GM19463 (cell line): ENCODE data around the gene SLC19A1.
"Not testable (repeated sequence)": the region's sequence is repeated elsewhere in the genome, so short reads cannot be mapped to it uniquely, and the experiment has no call there.

Experiments used
- ATAC-seq: cut with Tn5 transposase; IDR thresholded peaks from one replicate; pipeline ENCODE4 v1.9.1; 2021; ENCODE audit warnings: mild to moderate bottlenecking, moderate library complexity; ENCODE audit not compliant: unreplicated experiment

Gene SLC19A1

DNA sequence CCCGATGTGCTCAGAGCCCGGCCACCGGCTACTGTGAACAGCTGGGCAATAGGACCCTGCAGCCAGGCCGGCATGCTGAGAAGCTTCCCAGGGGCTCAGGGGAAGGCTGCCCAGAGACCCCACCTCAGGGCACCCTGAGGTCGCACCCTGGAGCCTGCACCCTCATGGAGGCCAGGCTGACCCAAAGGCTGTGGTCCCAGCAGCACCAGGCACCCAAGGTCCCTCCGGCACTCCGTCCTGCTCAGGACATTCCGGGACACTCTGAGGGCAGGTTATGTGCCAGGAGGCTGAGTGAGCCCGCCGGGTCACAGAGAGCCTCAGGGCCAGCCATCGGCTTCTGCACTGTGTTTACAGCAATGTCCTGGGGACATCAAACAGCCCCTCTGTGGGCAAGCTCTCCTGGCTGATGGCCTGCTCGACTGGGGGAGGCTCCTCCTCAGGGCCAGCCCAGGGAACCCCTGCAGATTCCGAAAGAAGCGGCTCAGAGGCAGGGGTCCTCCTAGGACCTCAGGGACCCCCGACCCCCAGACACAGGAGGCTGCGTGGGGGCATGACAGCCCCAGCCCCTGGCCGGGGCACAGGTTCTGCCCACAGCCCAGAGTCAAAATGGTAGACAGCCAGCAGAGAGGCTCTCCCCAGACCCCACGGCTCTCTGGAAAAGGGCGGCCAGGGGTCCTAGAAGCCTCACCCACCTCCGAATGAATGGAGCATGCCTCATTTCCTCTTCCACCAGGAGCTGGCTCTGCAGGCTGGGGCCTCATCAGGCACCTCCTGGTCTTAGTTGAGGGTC is 8.2 kb downstream of the SLC19A1 start:
- ATAC-seq: no peak

DNA sequence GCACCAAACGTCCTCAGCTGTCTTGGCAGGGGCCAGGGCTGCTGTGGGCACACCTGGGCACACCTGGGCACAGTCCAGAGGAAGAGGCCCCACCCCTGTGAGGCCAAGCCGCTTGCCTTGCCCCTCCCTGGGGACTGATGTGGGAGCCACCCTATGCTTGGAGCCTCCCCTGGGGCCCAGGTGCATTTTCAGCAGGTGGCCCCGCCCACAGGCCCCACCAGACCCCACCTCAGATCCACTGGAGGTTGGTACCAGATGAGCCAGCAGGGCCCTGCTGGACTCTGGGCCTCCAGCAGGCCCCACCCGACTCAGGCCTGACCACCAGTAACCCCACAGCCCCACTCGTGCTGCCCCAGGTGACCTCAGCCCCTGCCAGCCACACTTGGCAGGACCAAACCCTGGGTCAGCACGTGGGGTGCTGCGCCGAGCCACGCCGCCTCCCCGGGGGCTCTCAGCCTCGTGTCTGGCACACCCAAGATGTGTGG is 8.8 kb downstream of the SLC19A1 start:
- ATAC-seq: no peak

DNA sequence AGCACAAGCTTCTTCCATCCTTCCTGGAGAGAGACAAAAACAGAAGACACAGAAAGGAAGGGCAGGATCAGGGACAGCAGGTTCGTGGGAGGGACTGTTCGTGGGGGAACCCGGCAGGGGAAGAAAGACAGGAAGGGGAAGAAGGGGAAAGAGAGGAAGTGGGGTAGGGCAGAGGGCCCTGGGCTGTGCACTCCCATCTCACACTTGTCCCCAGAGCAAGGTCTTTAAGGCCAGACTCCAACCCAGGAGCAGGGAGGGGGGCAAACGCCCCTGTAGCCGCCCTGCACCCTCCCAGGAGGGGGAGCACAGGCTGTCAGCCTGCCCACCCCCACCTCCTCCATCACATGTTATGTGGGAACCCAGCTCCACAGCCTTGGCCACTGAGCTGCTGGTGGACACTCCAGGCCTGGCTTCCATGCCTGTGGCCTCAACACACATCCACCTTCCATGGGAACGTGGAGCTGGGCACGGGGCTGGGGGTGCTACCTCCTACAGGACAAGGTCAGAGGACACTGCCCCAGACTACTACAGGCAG is 9.3 kb downstream of the SLC19A1 start:
- ATAC-seq: no peak

DNA sequence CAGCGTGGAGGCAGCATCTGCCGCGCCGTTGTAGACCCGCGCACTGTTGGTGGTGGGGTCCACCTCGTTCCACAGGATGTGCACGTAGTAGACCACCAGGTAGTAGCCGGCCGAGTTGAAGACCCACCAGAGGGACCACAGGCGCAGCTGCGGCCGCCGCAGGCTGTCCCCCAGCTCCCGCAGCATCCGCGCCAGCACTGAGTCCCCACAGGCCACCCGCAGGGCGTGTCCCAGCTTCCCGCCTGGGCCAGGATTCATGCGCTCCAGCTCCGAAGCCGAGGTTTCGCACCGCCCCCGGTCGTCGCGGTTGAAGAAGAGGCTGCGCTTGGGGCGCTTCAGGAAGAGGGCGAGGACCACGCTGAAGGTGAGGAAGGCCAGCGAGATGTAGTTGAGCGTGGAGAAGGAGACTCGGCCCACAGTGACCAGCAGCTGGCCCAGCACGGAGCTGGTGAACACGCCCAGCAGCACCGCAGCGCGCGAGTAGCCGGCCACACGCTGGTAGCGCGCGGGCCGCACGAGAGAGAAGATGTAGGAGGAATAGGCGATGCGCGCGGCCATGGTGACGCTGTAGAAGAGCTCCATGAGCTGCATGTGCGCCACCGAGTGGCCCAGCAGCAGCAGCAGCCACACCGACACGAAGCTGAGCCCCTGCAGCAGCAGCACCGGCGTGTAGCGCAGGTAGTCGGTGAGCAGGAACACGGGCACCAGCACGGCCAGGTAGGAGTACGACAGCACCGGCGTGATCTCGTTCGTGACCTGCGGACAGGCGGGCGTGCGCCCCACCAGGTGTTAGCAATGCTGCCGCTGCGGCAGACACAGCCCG is 10.6 kb downstream of the SLC19A1 start:
- no peak for ATAC-seq

DNA sequence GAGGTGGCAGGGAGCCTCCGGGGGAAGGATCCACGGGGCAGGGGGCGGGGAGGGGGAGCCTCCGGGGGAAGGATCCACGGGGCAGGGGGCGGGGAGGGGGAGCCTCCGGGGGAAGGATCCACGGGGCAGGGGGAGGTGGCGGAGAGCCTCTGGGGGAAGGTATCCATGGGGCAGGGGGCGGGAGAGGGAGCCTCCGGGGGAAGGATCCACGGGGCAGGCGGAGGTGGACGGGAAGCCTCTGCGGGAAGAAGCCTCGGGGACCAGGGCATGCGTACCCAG is 11.2 kb downstream of the SLC19A1 start:
- ATAC-seq: not testable (repeated sequence)

DNA sequence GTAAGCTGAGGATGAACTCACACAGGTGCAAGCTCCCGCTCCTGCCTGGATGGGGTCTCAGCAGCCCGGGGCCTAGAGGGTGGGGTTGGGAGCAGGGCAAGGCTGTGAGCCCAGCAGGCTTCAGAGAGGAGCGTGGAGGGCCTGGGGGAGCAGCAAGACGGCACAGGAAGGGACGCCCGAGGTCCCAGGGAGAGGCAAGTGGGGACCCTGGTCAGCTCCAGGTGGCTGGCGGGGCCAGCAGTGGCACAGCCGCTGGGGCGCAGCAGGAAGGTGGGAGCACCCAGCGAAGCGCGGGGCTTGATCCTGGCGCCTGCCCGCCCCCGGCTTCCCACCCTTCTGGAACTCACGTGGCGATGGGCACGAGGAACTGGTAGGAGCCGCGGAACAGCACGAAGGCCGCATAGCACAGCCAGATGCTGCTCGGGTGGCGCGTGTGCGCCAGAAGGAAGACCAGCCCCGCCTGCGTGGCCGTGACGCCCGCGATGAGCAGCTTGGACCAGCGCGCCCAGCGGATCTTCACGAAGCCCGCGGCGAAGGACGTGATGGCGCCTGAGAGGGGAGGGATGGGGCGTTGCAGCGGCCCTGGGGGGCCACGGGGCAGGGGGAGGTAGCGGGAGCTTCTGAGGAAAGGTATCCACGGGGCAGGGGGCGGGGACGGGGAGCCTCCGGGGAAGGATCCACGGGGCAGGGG is 11.7 kb downstream of the SLC19A1 start:
- ATAC-seq: no peak

DNA sequence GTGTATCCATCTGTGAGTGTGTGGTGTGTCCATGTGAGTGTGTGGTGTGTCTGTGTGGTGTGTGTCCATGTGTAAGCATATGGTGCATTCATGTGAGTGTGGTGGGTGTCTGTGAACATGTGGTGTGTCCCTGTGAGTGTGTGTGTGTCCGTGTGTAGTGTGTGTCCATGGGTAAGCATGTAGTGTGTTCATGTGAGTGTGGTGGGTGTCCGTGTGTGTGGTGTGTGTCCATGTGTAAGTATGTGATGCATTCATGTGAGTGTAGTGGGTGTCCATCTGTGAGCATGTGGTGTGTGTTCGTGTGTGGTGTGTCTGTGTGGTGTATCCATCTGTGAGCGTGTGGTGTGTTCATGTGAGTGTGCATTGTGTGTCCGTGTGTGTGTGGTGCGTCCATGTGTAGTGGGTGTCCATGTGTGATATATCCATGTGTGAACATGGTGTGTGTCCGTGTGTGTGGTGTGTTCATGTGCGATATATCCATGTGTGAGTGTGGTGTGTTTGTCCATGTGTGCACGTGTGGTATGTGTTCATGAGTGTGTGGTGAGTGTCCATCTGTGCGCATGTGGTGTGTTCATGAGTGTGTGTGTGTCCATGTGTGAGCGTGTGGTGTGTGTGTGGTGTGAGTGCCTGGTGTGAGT is 12.3 kb downstream of the SLC19A1 start:
- no peak for ATAC-seq

DNA sequence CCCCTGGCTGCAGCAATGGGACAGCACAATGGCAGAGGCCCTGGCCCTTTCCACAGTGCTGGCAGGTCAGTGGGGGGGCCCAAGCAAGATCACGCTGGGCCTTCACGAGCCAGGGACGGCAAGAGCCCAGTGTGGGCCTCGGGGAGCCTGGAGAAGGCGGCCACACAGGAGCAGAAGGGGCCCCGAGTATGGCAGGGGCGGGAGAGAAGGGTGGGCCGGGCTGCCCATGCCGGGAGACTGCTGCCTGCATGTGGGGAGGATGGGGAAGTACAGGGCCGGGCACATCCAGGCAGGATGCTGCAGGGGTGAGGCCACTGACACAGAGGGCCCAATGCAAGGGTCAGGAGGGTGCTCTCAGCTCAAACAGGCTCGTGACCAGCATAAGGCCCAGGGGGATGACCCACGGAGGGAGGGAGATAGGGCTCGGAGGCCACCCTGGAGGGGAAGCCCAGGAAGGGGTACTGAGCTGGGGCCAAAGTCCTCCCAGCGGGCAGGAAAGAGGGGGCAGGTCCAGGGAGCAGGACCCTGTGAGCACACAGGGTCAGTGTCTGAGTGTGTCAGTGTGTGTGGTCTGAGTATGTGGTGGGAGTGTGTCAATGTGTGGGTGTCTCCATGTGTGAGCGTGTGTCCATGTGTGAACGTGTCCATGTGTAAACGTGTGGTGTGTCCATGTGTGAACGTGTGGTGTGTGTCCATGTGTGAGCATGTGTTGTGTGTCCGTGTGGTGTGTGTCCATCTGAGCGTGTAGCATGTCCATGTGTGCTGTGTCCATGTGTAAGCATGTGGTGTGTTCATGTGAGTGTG is 13.1 kb downstream of the SLC19A1 start:
- no peak for ATAC-seq

DNA sequence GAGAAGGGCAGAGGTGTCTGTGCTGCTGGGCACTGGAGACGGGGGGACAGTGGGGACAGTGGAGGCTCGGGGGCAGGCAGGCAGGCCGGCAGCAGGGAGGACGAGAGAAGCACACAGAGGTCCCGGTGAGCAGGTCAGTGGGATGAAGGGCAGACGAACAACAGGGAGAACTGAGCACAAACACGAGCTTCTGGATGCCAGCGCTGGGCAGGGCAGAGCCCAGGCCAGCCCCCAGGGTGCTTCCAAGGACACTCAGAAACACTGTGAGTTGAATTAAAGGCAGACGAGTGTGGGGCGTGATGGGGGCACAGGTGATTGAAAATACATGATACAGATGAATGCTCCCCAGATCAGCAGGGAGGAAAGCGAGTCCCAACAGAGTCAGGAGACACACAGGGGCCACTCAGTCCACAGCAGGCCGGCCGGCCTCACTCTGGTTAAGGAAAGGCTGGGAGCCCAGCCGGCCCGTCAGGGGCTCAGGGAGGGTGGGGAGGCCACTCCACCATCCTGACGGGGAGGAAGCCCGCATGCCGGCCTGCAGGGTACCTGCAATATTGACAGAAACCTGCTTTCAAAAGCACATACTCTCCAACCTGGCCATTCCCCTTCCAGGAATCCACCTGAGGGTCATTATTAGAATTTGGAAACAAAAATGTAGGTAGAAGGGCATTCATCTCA is 14.1 kb downstream of the SLC19A1 start:
- no peak for ATAC-seq

DNA sequence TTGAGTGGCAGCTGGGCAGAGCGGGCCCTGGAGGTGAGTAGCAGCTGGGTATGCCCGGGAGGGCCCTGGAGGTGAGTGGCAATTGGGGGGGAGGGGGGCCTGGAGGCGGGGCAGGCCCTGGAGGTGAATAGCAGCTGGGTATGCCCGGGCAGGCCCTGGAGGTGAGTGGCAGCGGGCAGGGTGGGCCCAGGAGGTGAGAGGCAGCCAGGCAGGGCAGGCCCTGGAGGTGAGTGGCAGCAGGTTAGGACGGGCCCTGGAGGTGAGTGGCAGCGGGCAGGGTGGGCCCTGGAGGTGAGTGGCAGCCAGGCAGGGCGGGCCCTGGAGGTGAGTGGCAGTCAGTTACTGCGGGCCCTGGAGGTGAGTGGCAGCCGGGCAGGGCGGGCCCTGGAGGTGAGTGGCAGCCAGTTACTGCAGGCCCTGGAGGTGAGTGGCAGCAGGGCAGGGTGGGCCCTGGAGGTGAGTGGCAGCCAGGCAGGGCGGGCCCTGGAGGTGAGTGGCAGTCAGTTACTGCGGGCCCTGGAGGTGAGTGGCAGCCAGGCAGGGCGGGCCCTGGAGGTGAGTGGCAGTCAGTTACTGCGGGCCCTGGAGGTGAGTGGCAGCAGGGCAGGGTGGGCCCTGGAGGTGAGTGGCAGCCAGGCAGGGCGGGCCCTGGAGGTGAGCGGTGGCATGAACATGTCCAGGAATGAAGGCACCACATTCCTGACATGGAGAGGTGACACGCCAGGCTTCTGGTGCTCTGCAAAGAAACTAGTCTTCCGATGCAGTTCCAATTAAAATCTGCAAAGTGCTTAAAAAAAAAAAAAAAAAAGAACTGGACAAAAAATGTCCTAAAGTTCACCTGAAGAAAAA is 14.9 kb downstream of the SLC19A1 start:
- not testable (repeated sequence) for ATAC-seq

DNA sequence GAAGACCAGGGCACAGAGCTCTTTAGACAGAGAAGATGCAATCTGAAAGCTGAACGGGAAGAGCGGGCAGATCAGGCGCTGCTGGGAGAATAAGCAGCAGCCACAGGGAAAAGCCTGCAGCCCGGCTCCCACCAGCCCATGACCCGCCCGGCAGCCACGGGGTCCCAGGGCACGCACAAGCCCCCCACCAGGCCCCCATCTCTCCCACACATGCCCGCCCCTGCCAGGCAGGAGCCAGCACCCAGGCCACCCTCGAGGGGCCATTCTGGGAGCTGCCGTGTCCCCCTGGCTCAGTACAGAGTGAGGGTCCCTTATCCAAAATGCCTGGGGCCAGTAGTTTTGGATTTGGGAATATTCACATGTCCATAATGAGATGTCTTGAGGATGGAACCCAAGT is 16.3 kb downstream of the SLC19A1 start:
- no peak for ATAC-seq

DNA sequence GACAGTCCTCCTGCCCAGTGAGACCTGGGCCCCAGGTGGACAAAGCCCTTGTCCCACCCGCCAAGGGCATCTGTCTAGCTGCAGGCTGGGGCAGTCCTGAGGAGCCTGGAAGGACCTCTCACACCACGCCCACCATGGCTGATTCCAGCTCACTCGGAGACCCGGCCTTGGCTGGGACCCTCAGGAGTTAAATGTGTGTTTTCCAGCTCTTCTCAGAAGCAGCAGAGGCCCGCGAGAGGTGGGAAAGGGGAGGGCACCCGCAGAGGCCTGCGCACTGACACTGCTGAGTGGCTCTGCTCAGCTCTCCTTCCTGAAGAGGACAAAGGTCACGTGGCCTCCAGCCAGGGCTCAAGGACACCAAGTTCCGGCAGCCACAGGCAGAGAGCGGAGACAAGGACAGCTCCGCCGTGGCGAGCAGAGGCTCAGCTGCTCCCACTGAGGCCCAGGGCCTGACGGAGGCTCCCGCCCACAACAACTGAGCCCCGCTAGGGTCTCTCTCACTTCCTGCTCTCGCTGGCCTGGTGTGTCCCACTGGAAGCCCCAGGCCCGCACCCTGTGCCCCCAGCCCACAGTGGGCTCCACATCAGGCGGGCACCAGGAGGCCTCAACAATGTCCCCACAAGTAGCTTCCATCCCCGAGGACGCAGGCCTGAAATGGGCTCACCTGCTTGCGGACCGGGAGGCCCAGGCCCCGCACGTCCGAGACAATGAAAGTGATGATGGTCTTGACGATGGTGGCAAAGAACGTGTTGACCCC is 16.9 kb downstream of the SLC19A1 start:
- no peak for ATAC-seq

DNA sequence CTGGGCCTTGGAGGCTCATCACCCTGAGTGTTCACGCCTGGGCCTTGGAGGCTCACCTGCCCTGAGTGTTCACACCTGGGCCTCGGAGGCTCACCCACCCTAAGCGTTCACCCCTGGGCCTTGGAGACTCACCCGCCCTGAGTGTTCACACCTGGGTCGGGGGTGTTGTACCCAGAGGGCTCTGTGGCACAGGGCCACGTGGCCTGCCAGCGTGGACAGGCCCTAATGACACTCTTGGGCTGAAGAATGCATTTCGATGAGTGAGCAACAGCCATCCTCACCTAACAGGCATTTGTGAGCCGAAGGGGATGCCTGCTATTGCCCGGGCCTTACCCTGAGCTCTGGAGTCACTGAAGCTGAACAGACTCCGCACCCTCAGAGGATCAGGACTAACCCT is 17.5 kb downstream of the SLC19A1 start:
- ATAC-seq: no peak

DNA sequence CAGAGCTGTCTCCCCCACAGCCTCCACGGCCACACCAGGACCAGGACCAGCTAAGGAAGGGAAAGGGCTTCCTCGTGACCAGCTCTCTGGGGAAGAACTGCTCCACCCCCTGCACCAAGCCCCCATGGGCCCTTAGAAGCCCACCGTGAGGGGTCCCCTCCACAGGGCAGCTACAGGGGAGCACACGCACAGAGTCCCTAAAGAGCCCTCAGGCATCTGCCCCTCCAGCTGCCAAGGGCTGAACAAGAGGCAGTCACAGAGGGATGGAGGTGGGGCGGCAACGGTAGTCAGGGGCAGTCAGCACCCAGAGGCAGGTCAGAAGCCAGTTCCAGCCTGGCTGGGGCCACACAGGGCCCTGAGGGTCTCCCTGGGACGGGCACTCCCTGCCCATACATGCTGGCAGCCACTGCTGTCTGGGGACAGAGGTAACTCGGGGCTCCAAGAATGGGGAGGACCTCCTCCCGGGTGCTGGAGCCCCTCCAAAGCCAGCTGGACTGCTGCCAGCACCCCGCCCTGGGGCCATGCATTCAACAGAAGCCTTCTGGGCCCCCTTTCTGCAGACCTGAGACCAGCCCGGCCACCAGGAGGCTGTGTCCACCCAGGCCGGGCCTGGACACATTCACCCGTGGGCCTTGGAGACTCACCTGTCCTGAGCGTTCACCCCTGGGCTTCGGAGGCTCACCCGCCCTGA is 18.7 kb downstream of the SLC19A1 start:
- no peak for ATAC-seq

DNA sequence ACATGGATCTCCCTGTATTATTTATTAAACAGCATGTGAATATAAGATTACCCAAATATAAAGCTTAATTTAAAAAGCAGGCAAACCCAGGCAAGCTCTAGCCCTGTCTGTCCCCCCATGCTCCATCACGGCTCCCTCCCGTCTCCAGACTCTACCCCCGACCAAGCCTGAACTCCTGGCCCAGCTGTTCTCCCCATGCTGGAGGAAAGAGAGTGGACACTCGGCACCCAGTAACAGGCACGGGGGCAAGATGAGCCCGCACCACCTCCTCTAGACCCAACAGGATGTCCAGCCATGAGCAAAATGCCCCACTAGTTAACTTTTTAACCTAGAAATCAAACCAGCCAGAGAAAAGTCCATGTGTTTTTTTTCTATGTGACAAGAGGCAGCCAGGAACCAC is 19.3 kb downstream of the SLC19A1 start:
- ATAC-seq: no peak

DNA sequence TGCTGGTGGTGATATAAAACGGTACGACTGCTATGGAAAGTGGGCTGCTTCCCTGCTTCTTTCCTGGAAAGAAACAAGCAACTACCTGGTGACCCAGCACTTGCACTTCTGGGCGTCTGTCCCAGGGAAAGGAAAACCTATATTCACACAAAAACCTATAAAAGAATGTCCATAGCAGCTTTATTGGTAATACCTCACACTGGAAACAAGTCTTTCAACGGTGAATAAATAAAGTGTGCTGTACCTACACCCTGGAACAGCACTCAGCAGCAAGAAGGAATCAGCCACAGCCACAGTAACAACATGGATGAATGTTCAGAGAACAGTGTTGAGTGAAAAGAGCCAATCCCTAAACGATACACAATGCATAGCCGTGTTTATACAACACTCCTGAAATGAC is 19.9 kb downstream of the SLC19A1 start:
- no peak for ATAC-seq

DNA sequence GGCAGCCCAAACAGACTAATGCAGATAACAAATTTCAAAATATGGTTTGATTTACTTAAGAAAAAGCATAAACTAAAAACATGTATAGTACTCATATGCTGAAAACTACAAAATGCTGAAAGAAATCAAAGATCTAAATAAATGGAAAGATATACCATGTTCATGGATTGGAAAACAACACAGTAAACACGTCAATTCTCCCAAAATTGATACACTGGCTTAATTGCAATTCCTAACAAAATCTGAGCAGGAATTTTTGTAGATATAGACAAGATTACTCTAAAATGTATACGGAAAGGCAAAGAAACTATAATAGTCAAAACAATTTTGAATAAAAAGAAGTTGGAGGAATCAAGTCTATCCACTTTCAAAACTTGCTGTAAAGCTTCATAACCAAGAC is 21.0 kb downstream of the SLC19A1 start:
- no peak for ATAC-seq
